COLO668 (cell line): ENCODE data around the gene CLMP.
"Not testable (repeated sequence)": the region's sequence is repeated elsewhere in the genome, so short reads cannot be mapped to it uniquely, and the experiment has no call there.

Source experiments
- DNase-seq: peaks from one replicate; lab custom pipeline; 2025; ENCODE audit not compliant: unreplicated experiment; lab: John Stamatoyannopoulos, UW

Gene CLMP

DNA sequence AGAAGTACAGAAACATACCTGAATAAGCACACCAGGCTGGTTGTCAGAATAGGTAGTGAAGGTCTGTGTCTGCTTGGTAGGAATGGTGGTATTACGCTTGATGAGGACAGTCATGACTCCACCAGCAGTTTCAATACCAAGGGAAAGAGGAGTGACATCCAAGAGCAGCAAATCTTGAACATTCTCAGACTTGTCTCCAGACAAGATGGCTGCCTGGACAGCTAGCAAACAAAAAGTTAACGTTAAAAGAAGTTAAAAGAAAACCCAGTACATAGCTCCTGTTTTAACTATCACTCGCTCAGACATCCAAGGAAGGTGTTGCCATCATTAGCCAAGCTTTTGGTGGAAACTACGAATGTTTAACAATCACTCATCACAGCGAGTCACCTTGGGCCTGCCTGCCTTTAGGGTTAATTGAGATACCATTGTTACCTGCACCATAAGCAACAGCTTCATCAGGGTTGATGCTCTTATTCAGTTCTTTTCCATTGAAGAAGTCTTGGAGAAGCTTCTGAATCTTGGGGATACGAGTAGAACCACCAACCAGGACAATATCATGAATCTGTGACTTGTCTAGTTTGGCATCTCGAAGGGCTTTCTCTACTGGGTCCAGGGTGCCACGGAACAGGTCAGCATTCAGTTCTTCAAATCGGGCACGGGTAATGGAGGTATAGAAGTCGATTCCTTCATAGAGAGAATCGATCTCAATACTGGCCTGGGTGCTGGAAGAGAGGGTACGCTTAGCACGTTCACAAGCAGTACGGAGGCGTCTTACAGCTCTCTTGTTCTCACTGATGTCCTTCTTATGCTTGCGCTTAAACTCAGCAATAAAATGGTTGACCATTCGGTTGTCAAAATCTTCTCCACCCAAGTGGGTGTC, 135.8 kb downstream of the CLMP start:
- not testable (repeated sequence) for DNase-seq

DNA sequence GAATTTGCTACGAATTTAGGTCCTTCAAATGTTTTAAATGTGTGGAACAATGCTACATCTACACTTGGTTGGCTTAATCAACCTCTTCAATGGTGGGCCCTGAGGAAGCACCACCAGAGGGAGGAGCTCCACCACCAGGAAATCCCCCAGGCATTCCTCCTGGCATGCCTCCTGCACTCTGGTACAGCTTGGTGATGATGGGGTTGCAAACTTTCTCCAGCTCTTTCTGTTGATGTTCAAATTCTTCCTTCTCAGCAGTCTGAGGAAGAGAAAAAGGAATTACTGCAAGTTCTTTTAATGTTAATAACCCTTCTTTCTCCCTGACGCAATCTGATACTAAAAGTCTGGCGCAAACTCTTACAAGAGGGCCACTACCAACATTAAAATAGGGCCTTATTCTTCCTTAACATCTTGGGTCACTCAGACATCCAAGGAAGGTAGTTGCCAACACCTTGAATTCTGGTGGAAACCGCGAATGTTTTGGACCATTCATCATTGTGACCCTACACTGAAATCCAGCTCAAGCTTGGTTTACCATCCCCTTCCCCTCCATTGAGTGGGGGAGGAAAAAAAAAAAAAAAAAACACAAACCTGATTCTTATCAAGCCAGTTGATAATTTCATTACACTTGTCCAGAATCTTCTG, 137.3 kb downstream of the CLMP start:
- no peak for DNase-seq

GRCh38 chr11:123056835-123057491, 138.1 kb downstream of the CLMP start:
- DNase-seq, result no peak

DNA sequence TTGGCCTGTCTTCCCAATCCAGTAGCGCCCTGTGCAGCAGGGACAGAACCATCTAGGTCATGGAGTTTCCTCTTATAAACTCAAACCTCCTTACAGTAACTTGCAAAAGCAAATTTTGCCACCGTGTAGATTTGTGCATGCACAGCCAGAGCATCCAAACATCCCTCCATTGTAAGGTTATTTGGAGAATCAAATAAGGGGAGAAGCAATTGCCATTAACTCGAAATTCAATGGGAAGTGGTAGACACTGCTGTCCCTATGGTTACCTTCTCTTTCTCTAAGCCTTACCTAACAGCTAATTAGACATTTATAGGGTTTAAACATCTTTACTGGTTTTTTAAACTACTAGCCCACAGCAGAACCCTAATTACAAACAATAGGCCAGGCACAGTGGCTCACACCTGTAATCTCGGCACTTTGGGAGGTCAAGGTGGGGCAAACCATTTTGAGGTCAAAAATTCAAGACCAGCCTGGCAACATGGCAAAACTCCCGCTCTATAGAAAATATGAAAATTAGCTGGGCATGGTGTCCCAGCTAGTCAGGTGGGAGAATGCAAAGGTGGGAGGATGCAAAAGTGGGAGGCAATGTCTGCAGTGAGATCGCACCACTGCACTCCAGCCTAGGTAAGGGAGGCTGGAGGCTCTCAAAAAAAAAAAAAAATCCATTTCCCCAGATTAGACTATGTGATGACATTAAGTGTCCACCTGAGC, 139.7 kb downstream of the CLMP start:
- DNase-seq, result no peak

- peak; percentile 13 for DNase-seq
These were observed 140.6 kb downstream of the CLMP start for GRCh38 chr11:123054301-123055065.

DNA sequence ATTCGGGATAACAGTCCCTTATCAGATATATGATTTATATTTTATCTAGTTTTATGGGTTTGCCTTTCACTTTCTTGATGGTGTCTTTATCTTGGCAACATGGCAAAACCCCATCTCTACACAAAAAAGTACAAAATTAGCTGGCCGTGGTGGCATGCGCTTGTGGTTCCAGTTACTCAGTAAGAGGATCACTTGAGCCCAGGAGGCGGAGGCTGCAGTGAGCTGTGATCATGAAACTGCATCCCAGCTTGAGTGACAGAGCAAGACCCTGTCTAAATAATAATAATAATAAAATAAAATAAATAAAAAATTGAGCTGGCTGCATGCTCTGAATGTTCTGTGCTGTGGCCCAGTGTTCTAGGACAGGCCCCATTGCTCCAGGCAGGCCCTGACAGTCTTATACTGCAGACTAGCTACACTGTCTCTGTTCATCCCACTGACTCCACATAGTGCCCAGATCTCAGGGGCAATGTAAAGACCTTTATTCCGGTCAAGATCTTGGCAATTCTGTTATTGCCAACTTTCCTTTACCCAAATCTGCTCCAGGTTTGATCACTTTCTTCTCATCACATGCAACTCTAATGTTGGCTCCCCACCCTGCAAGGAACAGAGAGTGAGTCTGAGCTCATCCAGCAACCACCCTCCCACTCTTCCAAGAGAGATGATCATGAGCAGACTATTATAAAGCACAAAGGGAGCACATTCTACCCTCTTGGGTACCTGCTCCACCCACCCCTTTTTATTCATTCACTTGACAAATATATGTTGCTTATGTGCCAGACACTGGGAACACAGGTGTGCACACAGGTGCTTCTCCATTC, 141.9 kb downstream of the CLMP start:
- DNase-seq, result no peak

DNA sequence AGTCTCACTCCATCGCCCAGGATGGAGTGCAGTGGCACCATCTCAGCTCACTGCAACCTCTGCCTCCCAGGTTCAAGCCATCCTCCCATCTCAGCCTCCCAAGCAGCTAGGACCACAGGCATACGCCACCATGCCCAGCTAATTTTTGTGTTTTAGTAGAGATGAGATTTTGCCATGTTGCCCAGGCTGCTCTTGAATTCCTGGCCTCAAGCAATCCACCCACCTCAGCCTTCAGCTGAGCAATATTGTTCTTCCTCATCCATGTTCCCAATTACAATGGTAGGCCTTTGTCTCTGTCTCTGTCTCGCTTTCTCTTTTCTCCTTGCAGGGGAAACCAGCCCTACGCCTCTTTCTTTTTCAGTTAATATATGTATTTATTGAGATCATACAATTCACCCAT, 143.4 kb downstream of the CLMP start:
- DNase-seq, result no peak

DNA sequence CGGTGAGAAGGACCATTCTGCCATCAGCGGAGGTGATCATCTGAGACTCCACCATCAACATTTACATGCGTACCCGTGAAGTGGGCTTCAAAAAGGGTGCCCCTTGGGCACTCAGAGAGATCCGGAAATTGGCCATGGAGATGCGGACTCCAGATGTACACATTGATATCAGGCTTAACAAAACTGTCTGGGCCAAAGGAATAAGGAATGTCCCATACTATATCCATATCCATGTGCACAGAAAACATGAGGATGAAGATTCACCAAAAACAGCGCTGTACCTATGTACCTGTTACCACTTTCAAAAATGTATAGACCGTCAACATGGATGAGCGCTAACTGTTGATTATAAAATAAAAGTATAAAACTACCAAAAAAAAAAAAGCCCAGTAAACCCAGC, 143.9 kb downstream of the CLMP start:
- no peak for DNase-seq

DNA sequence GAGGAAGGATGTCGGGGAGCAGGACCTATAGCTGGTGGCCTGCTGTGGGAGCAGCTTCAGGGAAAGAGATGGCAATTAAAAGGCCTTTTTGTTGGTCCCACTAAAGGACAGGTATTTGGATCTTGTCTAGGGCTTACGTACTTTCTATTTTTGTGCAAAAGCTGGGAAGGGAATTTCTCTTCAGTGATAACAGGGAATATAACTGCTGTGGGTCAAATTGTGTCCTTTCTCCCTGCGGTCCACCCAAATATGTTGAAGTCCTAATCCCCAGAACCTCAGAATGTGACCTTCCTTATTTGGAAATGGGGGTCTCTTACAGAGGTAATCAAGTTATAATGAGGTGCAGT, 147.1 kb downstream of the CLMP start:
- DNase-seq, result no peak

DNA sequence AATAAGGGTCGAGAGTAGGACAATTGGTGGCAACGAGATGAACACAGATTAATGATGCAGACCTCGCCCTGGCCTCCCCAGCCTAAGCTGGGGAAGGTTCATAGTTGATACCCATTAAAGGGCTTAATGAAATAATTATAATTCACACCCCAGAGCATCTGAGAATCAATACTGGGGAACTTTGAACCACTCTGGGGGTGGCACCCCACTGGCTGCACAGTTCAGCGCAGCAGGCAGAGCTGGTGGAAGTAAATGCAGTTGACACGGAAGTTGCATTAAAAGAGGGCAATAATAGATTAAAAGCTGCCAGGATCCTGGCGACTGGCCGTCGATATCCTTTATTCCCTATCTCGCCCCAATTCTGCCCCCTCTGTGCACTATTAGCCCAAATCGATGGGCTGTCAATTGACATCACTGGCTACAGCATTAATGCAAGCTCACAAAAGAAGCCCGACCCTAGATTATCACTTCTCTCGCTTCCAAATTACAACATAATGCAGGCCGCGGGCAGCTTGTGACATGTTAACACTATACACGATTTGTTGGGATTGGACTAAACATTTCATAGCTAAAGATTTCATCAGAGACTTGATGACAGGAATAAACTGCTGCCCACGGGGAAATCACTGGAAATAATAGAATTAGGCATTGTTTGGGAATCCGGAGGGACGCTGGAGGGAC, 147.6 kb downstream of the CLMP start:
- no peak for DNase-seq

DNA sequence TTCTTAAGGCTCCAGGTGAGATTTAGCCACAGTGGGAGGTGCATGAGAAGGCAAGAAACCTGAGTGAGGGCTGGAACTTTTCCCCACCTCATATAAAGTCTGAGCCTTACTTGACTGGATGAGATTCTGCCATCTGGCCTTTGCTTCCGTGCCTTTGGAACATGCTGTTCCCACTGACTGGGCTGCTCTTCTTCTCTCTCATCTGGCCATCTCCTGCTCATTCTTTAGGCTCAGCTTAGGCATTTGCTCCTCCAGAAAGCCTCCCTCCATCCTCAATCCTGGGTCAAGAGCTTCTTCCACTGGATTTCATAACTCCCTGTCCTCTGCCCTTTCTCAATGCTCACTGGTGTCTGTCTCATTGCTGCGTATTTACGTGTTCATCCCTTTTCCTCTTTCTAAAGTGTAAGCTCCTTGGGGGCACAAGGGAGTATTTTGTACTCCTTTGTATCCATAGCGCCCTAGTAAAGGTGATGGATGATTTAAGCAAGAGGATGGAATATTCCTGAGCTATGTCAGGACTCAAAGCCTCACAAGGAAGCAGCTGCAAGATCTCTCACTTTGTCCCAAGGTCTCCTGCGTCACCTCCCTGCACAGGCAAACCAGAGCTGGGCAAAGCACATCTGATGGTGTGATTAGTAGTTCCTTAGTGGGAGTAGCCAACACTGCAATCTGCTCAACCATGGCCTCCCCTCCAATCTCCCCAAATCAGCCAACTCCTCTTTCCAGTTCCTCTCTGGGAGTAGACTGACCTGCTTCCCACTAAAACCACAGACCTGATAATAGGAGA, 148.4 kb downstream of the CLMP start:
- no peak for DNase-seq

GRCh38 chr11:123045101-123045500, 149.9 kb downstream of the CLMP start:
- DNase-seq, result no peak

GRCh38 chr11:123041185-123041584, 153.9 kb downstream of the CLMP start:
- no peak for DNase-seq

DNA sequence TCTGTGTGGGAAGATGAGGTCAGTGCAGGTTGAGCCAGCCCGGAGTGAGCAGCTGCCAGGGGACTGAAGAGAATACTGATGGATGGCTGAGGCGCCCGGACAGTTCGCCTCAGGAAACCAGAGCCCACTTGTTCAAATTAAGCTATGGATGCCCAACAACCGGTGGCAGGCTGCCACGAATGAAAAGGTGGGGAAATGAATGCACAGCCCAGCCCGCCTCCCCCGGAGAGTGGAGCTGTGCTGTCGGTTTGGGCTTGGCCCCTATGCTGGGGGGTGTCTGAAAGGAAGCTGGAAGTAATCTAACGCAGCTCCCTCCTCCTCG, 155.0 kb downstream of the CLMP start:
- no peak for DNase-seq

- no peak for DNase-seq
These were observed 159.2 kb downstream of the CLMP start for GRCh38 chr11:123035831-123036230.

DNA sequence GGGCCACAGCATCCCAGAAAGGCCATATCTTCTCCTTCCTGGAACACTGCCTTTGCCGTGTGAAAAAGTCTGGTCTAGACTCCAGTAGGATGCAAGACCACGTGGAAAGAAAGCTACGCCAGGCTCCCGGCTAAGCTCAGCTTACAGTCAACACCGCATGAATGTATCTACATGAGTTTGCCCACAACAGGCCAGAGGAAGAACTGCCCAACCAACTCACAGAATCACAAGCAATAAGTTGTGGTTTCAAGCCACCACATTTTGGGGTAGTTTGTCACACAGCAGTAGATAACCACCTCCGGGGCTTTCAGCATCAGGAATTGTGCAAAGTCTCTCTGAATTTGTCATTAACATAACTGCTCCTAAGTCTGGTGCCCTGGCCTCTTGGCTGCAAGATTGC, 160.5 kb downstream of the CLMP start:
- DNase-seq, result no peak

GRCh38 chr11:123033895-123034294, 161.2 kb downstream of the CLMP start:
- peak; percentile 11 for DNase-seq

- no peak for DNase-seq
These were observed 164.5 kb downstream of the CLMP start for GRCh38 chr11:123030517-123030916.

DNA sequence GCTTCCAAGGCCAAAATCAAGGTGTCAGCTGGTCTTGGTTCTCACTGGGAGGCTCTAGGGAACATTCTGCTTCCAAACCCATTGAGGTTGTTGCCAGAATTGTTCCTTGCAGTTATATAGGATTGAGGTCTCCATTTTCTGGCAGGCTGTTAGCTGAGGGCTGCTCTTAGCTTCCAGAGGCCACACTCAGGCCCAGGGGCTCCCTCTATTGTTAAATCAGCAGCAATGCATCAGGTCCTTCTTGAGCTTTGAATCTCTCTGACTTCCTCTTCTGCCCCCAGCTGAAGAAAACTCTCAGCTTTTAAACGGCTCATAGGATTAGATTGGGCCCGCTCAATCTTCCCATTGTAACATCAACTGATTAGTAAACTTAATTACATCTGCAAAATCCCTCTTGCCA, 174.1 kb downstream of the CLMP start:
- peak; percentile 5 for DNase-seq
